RWPE1 (cell line): ENCODE measurements around the gene KIF17.
"Not testable (repeated sequence)": the region's sequence is repeated elsewhere in the genome, so short reads cannot be mapped to it uniquely, and the experiment has no call there.

Experiments used
- CTCF ChIA-PET: fragments of 350-600 bp; sonication (Branson Sonifier 250); formaldehyde crosslinking; extraction: SDS; loops from one replicate; lab custom pipeline; 2021; lab: Yijun Ruan, JAX
- POLR2A ChIA-PET: fragments of 400-600 bp; formaldehyde crosslinking; extraction: SDS; loops from one replicate; lab custom pipeline; 2020; ENCODE audit warnings: antibody characterized with exemption; ENCODE audit not compliant: low non-redundant PET; lab: Yijun Ruan, JAX
- DNase-seq: peaks from one replicate; pipeline ENCODE4 v3.0.0; 2012; ENCODE audit warnings: low spot score
- H3K27ac ChIP-seq: fragments of 450-650 bp; 2 replicates; pipeline ENCODE4 v1.5.1; 2017
- TF ChIP-seq, protein P1 (sequence below): fragments of 450-650 bp; conservative IDR thresholded peaks from 2 replicates; pipeline ENCODE4 v1.5.1; 2017; ENCODE audit warnings: low read depth, mild to moderate bottlenecking

The KIF17 gene

DNA sequence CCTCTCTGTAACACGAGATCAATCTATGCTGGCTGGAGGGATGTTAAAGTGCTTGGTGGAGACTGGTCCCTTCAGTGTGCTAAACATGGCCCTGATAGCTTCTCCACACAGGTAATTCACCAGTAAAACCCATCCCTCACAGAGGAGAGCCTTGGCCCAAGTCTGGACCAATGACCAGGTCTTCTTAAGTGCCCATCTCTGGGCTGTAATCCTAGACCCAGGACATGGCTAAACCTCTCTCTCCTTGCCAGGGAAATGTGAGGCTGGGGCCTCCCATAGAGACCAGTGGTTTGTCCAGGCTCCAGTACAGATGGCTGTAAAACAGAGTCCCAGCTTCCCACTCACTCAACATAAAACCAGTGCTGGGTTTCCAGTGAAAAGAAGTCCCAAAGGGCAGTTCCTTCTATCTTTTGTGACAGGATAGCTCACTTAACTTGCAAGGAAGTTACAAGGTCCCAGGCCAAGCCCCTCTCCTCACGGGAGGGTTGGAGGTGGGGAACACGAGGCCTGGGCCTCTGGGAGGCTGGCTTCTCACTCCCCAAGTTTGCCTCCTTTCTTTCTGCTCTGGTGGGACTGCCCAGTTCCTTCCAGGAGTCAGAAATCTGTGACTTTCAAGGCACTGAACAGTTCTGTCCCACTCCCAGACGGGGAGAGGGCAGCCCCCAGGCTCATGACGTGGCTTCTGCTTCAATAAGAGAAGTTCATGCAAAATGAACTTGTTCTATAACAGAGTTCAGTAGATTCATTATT is 2.2 kb upstream of the KIF17 start:
- ChIA-PET CTCF (interaction anchor here (0.7 kb wide), 1 partner anchor 17 kb away, joined by 3 read pairs; no protein-coding TSS in a partner anchor), POLR2A (interaction anchor here (0.5 kb wide), 1 partner anchor 20 kb away, joined by 3 read pairs; no protein-coding TSS in a partner anchor)
- peak overlapping the region; percentile 41 for H3K27ac ChIP-seq
- no peak for DNase-seq
- TF ChIP-seq, protein P1, sequence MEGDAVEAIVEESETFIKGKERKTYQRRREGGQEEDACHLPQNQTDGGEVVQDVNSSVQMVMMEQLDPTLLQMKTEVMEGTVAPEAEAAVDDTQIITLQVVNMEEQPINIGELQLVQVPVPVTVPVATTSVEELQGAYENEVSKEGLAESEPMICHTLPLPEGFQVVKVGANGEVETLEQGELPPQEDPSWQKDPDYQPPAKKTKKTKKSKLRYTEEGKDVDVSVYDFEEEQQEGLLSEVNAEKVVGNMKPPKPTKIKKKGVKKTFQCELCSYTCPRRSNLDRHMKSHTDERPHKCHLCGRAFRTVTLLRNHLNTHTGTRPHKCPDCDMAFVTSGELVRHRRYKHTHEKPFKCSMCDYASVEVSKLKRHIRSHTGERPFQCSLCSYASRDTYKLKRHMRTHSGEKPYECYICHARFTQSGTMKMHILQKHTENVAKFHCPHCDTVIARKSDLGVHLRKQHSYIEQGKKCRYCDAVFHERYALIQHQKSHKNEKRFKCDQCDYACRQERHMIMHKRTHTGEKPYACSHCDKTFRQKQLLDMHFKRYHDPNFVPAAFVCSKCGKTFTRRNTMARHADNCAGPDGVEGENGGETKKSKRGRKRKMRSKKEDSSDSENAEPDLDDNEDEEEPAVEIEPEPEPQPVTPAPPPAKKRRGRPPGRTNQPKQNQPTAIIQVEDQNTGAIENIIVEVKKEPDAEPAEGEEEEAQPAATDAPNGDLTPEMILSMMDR: no peak

DNA sequence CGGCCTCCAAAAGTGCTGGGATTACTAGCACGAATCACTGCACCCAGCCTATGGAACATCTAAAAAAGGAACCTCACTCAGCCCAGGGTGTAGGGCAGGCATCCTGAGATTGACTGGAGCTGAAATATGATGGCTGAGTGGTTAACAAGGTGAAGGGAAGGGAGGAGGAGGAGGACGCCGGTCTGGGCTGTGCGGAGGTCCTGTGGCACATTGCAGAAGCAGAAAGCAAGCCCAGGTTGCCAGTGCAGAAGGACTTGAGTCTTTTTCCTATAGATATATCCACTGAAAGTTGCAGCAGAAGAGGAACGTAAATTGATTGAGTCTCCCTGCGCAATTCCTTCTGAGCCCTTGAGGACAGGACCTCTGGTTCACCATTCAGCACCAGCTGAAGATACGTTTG is 1.5 kb upstream of the KIF17 start:
- ChIA-PET CTCF (interaction anchor here (0.7 kb wide), 2 partner anchors 16 to 470 kb away, joined by 3 read pairs; no protein-coding TSS in a partner anchor), POLR2A (no interaction called here)
- 0 out of 2 replicates have a peak overlapping the region, but pooled peaks have one; percentile 26 for H3K27ac ChIP-seq
- TF ChIP-seq, protein P1: no peak
- DNase-seq: no peak

DNA sequence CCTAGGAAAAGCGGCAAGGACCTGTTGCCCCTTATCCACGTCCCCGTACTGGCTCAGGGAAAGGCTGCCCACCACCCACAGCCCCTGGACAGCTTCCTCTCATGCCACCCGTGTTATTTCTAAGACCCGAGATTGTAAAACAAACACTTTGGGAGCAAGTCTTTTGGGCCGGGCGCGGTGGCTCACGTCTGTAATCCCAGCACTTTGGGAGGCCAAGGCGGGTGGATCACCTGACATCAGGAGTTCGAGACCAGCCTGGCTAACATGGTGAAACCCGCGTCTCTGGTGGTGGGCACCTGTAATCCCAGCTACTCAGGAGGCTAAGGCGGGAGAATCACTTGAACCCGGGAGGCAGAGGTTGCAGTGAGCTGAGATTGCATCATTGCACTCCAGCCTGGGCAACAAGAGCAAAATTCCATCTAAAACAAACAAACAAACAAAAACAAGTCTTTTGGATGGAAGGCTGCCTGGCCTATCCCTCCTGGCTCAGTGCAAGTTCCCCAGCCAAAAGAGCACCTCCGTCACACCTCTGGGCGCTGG is 606 bp upstream of the KIF17 start:
- CTCF ChIA-PET: interaction anchor here (0.7 kb wide), 1 partner anchor 471 kb away, joined by 3 read pairs; no protein-coding TSS in a partner anchor
- DNase-seq, POLR2A ChIA-PET: not testable (repeated sequence)
- H3K27ac ChIP-seq: peak overlapping the region; percentile 26

DNA sequence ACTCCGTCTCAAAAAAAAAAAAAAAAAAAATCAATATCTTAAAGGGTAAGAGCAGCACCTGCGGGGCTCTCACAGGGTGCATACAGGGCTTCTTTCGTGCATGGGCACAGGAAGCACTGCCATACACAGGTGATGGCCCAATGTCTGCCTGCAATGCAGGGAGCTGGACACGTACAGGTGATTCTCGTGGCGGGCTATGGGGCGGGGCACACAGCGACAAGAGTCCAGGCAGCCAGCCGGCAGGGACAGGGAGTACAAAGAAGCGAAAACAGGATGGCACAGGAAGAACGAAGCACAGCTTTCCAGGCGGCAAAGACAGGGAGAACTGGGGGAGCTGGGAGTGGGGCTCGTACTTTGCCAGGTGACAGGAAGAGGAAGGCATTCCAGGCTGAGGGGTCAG is 1.6 kb downstream of the KIF17 start:
- no peak for DNase-seq
- H3K27ac ChIP-seq: no peak overlapping the region
- POLR2A ChIA-PET: interaction anchor here (0.7 kb wide), 1 partner anchor 18 kb away, joined by 10 read pairs; no protein-coding TSS in a partner anchor
- TF ChIP-seq, protein P1: no peak
- CTCF ChIA-PET: no interaction called here

DNA sequence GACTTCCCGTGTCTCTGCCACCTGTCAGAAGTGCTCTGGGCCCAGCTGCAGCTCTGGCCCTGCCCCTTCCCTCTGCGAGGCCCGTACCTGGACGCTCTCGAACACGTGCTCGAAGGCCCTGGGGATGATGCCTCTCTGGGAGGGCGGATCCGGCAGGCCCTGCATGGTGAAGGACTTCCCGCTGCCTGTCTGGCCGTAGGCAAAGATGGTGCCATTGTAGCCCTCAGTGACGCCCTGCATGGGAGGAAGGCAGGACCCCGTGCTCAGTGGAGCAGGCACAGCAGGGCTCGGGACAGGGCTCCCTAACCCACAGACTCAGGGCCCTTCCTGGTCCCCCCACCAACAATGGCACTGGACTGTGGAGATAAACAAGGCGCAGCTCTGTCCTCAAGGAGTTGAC is 2.4 kb downstream of the KIF17 start:
- CTCF ChIA-PET: interaction anchor here (1.0 kb wide), 1 partner anchor 9 kb away, joined by 3 read pairs; no protein-coding TSS in a partner anchor
- POLR2A ChIA-PET: interaction anchor here (0.7 kb wide), 1 partner anchor 18 kb away, joined by 10 read pairs; no protein-coding TSS in a partner anchor
- no peak overlapping the region for H3K27ac ChIP-seq
- DNase-seq: no peak
- TF ChIP-seq, protein P1: no peak

DNA sequence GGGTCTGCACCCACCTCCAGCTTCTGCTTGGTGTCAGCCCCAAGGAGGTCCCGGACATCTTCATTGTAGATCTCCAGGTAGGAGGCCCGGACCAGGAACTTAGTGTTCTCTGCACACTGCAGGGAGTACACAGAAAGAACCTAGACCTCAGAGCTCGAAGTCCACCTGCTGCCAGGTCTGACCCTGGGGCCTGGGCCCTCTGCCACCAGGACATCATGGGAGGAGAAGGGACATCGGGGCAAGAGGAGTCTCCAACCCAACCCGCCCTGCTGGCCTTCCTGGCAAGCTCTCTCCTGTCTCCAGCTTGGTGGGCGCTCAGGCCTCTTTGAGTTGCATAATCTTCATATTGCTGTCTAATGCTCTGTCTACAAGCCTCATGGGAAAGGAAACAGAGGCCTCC is 4.4 kb downstream of the KIF17 start:
- ChIA-PET CTCF (no interaction called here), POLR2A (no interaction called here)
- TF ChIP-seq, protein P1: no peak
- no peak for DNase-seq
- no peak overlapping the region for H3K27ac ChIP-seq

DNA sequence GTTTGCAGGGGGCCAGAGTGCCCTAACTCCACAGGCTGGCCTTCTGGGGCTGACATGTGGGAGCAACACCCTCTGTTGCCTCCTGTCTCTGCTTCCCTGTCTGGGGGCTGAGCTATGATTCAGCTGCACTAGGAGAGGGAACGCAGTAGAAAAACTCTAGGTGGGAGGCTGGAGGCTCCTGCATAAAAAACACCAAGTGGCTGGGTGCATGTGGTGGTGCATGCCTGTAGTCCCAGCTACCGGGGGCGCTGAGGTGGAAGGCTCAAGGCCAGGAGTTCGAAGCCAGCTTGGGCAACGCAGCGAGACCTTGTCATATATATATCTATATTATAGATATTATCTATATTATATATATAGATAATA is 5.6 kb downstream of the KIF17 start:
- DNase-seq: no peak
- no peak overlapping the region for H3K27ac ChIP-seq
- POLR2A ChIA-PET: no interaction called here
- CTCF ChIA-PET: no interaction called here
- TF ChIP-seq, protein P1: no peak
